GM21529 (cell line): ENCODE measurements around the gene NXF1.
A peak's percentile ranks its signal among the peaks of the same experiment; 100 is the strongest.
"Not testable (repeated sequence)": the region's sequence is repeated elsewhere in the genome, so short reads cannot be mapped to it uniquely, and the experiment has no call there.

Source experiments
- ATAC-seq: cut with Tn5 transposase; IDR thresholded peaks from one replicate; pipeline ENCODE4 v1.9.1; 2021; ENCODE audit not compliant: unreplicated experiment

Gene NXF1

DNA sequence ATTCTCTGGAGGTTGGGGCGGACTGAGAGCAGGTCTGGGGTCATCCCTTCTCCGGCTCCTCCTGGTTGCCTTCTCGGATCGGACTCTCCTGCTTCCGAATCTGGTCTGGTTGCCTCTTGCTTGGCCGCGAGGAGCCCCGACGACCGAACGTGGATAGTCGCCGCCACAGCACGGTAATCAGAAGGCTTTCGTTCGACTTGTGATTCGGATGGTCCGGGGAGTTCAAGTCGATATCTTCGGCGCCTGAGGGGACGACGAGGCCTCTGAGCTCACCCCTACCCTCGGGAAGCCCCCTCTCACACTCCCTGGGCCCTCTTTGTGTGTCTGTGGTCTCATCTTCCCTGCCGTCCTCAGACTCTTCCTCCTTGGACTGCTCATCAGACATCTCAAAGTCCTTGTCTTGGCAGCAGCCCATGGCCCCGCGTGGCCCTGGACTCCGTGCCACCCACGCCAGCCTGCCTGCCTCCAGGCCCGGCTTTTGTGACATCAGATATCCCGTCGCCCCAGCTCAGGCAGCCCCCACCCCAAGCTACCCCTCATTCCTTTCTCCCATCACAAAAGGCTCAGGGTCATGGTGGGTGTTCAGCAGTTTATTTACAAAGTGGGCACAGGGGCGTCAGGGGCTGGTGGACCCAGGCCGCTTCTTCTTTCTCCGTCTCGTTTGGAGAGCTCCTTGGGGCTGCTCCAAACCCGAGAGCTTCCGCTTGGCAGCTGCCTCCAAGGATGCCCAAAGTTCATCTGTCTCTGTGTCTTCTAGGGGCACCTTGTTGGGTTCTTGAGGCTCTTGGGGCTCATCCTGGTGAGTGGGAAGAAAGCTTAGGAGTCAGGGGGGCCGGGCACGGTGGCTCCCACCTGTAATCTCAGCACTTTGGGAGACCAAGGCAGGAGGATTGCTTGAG is 27.3 kb upstream of the NXF1 start, which contains the start of gene TEX54:
Gene TEX54, minus strand, starts transcription at position 506 of the 899 bp plus-strand sequence.
- ATAC-seq = peak; percentile 4

GRCh38 chr11:62831520-62832335 is 26.5 kb upstream of the NXF1 start, which contains the start of gene STX5:
Gene STX5 (minus strand): TSS chr11:62832051. CDS start chr11:62831243, 808 bp downstream.
- peak; percentile 77 for ATAC-seq

DNA sequence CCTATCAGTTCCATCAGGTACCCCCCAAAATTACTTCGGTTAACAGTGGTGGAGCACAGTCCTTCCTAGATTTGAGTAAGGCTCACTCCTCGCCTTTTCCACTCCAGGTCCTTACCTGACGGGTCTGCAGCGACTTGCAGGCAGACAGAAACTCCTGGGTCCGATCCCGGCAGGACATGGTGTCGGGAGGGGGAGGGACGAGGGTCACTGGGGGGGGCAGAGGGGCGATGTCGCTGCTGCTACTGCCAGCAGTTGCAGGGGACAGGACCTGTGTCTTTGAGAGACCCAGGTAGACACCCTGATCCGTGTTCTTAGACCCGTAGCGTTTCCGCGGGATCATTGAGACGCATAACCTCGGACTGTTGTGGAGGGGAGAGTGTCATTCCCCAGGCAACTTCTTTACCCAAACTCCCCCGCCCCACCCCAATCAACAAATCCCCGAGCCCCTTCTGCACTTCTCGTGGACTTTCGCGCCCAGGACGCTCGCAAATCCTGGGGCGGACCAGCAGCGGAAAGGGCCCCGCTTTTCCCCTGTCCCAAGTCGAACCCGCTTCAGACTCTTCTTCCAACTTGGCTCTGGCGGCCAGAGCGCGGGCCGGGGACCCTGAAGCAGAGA is 25.8 kb upstream of the NXF1 start:
- no peak for ATAC-seq

DNA sequence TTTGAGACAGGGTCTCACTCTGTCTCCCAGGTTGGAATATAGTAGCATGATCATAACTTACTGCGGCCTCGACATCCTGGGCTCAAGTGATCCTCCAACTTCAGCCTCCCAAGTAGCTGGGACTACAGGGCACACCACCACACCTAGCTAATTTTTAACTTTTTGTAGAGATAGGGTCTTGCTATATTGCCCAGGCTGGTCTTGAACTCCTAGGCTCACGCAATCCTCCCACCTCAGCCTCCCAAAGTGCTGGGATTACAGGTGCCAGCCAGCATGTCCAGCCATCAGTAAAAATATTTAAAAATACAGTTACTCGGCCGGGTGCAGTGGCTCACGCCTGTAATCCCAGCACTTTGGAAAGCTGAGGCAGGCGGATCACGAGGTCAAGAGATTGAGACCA is 22.9 kb upstream of the NXF1 start:
- ATAC-seq = not testable (repeated sequence)

DNA sequence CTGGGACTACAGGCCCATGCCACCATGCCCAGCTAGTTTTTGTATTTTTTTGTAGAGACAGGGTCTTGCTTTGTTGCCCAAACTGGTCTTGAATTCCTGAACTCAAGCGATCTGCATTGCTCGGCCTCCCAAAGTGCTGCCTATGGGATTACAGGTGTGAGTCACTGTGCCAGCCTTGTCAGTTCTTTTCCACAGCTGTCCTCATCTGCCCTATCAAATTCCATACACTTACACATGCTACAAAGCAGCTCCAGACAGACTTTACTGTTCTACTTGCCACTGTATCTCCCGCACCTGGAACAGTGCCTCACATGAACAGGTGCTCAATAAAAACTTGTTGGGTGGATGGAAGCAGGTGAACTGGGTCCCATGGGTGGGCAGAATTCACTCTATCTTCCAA is 18.4 kb upstream of the NXF1 start:
- no peak for ATAC-seq

DNA sequence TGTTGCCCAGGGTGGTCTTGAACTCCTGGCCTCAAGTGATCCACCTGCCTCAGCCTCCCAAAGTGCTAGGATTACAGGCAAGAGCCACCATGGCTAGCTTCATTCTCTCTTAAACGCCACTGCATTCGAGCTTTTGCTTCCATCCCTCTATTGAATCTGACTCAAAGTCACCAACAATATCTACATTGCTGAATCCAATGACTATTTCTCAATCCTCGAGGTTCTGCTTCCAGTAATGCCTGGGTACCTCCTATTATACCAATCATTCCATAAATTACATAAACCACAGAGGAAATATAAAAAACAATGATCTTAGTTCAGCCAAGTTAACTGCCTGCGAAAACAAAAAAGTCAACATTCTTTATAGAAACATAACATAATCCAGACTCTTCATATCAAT is 11.9 kb upstream of the NXF1 start:
- ATAC-seq = no peak

DNA sequence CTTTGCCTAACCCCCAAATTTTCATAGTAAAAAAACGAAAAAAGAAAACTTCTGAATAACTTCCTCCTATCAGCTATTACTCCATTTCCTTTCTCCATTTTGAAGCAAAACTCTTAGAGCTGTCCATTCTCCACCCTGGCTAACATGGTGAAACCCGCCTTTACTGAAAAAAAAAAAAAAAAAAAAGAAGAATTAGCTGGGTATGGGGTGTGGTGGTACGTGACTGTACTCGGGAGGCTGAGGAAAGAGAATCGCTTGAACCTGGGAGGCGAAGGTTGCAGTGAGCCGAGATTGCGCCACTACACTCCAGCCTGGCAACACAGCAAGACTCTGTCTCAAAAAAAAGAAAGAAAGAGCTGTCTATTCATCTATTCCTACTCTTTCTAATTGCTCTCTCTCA is 11.3 kb upstream of the NXF1 start:
- ATAC-seq = no peak

DNA sequence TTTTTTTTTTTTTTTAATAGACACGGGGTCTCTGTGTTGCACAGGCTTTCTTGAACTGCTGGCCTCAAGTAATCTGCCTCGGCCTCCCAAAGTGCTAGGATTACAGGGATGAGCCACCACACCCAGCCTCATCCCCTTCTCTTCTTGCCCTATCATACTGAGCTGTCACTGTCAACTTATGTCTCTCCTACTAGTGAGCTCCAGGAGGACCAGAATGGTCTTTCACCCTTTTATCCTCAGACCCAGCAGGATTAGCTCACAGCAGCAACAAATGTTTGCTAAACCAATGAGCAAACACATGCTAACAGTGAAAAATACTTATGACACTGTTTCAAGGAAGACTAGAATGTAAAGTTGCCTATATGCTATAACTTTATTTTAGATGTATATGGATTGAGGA is 6.4 kb upstream of the NXF1 start:
- no peak for ATAC-seq

GRCh38 chr11:62810748-62811147 is 5.5 kb upstream of the NXF1 start:
- ATAC-seq = no peak

- no peak for ATAC-seq
Measured at GRCh38 chr11:62806611-62807121, 1.4 kb upstream of the NXF1 start.

DNA sequence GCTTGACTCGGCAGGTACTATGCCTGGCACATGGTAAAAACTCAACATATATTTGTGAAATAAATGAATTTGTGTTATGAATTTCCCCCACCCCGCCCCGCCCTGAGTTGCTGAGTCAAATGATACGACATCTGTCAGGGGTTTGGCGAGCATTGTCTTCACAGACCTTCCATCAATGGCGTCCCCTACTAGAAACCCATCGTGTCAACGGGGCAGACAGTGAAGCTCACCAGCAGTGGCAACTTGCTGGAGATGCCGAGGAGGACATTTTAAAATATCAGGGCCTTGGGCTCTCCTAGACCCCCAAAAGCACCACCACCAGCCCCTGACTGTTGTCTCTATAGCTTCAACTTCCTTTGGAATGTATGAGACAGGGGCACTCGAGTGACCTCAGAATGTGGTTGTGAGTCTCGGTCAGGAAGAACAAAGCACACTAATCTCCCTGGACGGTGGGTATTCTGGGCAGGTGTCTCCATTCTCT is 761 bp upstream of the NXF1 start:
- no peak for ATAC-seq

DNA sequence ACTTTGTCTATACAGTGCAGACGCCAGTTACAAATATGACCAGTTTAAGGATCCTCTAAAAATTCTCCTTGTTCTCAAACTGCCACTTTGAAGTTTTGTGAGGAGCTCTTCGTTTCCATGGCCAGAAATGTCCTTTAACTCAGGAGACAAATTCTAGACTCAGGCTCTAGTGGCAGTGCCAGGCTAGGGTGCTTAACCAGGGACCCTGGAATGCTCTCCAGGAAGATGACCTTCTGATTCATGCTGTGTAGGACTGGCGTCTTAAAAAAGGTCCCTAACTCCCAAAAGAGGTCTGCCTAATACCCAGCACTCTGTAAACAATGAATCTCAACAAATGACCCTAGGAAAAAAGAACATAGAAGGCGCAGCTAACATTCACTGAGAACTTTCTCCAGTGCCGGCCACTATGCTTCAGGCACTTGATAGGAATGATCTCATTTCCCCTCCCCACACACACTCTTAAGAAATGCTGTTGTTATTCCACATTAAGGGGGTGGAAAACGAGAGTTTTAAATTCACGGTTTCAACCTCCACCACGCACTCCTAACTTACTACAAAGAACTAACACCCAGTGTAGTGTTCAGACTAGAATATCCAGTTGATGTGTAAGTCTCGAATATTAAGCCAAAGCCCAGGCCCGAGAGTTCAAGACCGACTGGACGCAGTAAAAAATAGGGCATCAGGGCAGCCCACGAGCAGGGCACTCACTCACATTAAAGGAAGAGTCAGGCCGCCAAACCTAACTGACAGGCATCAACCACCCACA is 747 bp downstream of the NXF1 start:
- ATAC-seq = no peak

DNA sequence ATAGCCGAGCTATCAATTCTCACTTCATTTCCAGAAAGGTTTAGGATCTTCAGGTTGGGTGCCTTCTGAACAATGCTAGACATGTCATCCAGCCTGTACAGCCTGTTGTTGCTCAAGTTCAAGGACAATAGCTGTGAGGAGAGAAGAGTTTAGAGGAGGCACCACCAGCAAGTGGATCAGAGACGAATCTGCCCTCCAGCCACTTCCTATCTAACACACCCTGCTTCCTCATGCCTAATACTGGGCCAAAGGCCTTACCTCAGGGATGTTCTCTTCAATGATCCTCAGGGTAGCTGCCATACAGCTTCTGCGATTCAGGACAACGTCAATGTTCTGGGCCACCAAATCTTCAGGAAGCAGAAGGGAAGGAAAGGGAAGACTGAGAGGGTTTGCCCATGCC is 4.2 kb downstream of the NXF1 start:
- no peak for ATAC-seq

DNA sequence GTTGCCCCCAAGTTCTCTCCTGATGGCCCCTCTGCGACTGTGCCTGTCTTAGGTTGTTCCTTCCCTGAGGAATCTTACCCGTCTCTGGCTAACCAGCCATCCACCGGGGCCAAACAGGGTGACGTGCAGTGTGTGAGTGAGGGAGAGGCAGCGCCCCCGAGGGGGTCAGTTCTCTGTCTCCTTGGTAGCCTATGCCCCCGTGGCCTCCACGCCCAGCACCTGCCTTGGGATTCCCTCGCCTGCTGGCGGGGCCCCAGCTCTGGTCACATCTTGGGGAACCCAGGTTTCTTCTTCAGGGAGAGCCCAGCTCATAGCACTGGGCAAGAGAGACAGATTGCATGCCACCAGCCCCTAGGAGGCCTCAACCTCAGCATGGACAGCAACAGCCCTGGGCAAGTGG is 5.8 kb downstream of the NXF1 start:
- ATAC-seq = no peak

- ATAC-seq = no peak
Measured at GRCh38 chr11:62796281-62796680, 9.0 kb downstream of the NXF1 start.

DNA sequence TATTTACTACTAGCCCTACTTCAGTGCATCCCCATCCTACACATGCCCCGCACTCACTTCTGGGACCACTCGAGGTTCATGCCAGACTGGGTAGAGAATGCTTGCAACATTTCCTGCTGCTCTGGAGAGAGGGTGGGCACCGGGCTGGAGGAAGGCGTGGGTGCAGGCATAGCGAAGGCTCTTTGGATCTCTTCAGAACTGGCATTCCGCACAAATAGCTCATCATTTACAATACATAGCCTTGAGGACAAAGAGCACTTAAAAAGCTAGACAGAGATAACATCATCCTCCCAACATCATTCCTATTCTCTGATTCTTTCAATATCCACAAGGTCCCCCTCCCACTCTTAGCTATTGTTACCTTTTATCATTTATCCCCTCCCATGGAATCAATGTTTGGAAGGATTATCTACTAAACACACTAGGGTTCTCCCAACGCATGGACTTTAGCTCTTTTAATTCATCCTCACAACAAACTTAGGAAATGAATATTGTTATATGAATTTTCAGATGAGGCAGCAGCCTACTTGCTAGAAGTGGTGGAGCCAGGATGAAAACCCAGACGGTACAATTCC is 11.0 kb downstream of the NXF1 start:
- no peak for ATAC-seq

- peak; percentile 4 for ATAC-seq
Measured at GRCh38 chr11:62792202-62792575, 13.1 kb downstream of the NXF1 start.

- peak; percentile 62 for ATAC-seq
Measured at GRCh38 chr11:62791501-62792201, 13.6 kb downstream of the NXF1 start, which contains the start of gene TMEM223. Gene TMEM223 (minus strand): TSS chr11:62792006. CDS start chr11:62791994, 12 bp downstream.

- ATAC-seq = no peak
Measured at GRCh38 chr11:62789576-62789975, 15.7 kb downstream of the NXF1 start.
